Amniotic epithelial cell (primary cell): ENCODE measurements around the gene PAQR6.
A peak's percentile ranks its signal among the peaks of the same experiment; 100 is the strongest.

Source experiments
- DNase-seq: peaks from one replicate; pipeline ENCODE4 v3.0.0-alpha.2; 2010; ENCODE audit warnings: low read depth

Gene PAQR6, protein sequence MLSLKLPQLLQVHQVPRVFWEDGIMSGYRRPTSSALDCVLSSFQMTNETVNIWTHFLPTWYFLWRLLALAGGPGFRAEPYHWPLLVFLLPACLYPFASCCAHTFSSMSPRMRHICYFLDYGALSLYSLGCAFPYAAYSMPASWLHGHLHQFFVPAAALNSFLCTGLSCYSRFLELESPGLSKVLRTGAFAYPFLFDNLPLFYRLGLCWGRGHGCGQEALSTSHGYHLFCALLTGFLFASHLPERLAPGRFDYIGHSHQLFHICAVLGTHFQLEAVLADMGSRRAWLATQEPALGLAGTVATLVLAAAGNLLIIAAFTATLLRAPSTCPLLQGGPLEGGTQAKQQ

DNA sequence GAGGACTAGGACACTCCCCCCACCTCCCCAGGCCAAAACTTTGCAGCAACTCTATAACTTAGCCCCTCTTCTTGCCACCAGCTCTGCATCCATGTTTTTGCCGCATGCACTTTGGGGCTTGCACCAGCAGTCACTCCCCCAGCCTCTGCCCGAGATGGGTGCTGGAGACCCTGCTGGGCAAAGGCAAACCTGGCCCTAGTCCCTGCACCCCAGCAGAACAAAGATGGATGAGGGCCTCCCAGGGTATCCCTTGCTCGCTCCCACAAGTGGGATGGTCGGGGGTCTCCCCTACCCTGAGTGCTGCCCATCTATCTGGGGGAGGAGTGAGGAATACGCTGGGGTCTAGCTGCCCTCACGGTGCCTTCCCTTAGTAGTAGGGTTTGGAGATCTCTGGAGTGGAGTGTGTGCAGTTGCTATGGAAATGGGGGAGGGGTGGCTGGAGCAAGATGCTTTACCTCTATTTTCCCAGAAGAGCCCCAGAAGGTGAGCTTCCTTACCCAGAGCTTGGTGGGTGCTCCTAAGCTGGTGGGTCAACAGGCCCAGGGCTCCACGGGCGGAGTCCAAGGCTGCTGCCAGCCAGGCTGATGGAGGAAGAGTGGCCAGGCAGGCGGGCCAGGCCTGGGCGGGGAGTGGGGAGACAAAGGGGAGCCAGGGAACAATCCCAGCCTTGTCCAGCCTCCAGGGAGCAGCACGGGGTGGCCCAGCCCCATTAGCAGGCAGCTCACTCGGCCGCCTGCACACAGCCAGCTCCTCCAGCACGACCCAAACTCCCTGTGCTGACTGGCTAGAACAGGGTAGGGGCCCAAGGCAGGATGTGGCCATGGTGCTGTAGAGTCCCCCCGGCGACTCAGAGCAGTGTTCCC lies at the start of gene PAQR6:
Gene PAQR6, minus strand, starts transcription at position 597 of the 863 bp plus-strand sequence. CDS start 1,325 bp downstream, outside the sequence.
- no peak for DNase-seq

DNA sequence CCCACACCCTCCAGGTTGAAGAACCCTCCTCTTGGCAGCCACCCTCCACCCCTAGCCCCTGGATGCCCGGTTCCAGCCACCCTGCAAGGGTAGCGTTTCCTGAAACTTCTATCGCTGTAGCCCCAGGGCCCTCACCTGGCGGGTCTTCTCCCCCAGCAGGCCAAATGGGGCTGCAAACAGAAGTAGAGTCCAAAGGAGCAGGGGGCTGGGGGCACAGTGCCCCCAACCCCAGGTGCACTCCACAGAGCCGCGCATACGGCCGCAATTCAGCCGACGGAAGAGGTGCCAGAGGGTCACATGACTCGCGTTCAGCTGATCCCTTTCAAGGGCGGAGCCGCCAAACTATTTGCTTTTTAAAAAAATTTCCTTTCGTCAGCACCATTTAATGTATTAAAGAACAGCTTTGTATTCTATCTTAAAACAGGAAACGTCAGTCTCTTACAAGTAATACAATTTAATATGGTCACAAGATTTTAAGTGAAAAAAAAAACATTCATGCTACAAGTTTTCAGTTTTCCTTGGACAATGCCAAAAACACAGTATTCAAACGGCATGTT lies 47.6 kb upstream of the PAQR6 start, which contains the start of gene GLMP:
Gene GLMP, minus strand, starts transcription at position 289 of the 557 bp plus-strand sequence. Its CDS starts 34 bp downstream, at position 255.
- peak; percentile 61 for DNase-seq

DNA sequence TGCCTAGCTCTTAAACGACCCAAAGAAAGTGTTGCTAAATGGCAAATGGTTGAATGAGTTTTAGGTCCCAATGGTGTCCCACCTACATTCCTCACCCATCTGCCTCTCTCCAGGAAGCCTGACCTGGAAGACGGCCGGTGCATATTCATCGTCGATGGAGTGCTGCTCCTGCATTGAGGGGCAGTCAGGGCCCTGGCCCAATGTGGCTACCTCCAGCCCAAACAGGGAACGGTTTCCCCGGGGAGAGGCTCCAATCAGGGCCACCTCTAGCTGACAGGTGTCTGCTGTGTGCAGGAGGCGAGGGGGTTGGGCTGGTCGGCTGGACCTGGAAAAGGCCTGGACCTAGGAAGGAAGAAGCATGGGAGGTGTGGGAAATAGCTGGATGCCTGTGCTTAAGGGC lies 46.0 kb upstream of the PAQR6 start:
- DNase-seq, result no peak

DNA sequence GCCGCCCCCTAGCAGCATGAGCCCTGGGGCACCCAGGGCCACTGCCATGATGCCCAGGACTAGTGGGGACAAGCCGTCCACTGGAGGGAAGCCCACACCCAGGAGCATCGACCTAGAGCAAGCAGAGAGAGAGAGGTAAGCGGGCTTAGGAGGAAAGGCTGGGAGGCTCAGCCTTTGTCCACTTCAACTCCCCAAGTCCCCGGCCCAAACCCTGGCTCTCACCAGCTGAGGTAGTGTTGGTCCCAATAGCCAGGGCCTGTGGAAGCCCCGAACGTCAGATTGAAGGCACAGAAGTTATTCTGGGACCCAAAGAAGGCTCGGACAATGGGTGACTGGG lies 45.2 kb upstream of the PAQR6 start:
- no peak for DNase-seq

DNA sequence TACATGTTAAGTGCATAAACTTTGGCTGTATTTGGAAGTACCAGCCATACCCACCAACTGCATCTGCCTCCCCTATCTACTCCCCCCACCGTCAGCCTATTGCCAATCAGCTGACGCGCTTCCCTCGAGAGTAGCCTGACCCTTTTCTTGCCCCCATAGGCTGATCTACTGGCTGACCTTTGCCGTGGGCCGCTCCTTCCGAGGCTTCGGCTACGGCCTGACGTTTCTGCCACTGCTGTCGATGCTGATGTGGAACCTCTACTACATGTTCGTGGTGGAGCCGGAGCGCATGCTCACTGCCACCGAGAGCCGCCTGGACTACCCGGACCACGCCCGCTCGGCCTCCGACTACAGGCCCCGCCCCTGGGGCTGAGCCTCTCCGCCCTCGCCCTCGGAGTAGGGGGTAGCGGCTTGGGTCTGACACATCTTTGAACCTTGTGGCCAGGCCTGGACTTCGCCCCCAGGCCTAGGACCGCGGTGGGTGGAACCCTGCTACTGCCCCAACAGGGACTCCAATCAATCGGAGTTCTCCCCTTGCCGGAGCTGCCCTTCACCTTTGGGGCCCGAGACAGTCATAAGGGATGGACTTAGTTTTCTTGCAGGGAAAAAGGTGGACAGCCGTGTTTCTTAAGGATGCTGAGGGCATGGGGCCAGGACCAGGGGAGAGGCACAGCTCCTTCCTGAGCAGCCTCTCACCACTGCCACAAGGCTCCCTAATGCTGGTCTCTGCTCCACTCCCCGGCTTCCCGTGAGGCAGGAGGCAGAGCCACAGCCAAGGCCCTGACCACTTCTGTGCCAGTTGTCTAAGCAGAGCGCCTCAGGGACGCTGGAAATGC lies 43.6 kb upstream of the PAQR6 start:
- DNase-seq, result peak; percentile 83

DNA sequence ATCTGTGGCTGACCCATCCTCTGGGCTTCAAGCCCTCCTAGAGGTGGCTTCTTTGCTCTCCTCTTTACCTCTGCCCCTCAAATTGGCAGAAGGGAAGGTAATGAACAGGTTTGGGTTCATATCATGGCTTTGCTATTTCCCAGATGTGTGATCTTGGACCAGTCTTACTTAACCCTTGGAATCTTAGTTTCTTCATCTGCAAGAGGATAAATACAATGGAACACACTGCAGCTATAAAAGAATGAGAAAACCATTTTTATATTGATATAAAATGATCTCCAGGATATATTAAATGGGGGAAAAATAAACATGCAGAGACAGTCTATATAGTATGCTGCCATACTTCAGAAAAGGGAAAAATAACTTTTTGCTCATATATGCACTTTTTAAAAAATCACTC lies 42.0 kb upstream of the PAQR6 start:
- DNase-seq, result no peak

DNA sequence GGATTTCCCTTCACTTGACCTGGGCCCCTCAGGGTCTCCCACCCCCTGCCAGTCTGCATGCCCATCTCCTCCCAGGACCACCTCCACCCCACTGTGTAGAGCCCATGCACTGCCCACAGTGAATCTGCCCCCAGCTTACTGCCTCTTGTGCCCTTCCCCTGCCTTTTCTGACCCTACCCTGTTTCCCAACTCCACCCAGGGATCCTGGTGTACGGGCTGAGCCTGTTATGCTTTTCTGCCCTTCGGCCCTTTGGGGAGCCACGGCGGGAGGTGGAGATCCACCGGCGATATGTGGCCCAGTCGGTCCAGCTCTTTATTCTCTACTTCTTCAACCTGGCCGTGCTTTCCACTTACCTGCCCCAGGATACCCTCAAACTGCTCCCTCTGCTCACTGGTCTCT lies 38.2 kb upstream of the PAQR6 start:
- no peak for DNase-seq

DNA sequence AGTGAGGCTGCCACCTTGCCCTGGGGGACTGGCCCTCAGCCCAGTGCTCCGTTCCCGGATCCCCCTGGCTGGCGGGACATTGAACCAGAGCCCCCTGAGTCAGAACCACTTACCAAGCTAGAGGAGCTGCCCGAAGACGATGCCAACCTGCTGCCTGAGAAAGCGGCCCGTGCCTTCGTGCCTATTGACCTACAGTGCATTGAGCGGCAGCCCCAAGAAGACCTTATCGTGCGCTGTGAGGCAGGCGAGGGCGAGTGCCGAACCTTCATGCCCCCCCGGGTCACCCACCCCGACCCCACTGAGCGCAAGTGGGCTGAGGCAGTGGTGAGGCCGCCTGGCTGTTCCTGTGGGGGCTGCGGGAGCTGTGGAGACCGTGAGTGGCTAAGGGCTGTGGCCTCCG lies 37.6 kb upstream of the PAQR6 start:
- no peak for DNase-seq

DNA sequence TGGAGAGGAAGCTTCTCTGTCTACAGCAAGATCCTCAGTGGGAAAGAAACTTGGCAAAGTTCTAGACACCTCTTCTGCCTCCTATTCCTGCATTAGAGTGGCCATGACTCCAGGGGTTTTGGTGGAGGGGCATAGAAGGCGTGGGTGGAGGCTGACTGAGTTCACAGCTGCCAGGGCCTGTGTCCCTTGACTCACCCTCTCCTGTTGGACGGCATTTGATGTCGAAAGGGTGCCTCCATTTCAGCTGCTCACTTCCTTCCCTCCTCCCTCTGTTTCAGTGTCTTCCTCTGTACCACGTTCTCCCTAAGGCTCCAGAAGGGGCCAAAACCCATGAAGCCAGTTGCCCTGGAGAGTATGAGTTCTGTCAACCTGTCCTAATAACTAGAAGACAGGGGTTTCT lies 36.9 kb upstream of the PAQR6 start:
- no peak for DNase-seq

DNA sequence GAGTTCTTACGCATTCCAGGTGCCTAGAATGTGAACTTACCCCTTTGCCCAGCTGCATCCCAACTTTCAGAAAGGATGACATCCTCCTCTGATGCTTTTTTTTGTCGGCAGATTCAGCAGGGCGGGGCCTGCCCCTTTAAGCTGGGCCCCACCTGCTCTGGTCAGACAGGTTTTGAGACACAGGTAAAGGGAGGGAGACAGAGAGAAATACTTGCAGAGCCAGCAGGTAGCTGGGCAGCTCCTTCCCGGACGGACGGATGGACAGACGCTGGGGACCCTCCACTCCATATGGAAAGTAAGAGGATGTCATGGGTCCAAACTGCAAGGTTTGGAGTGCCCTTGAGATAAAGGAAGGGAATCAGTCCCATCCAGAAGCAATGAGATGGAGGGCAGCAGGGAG lies 36.3 kb upstream of the PAQR6 start, which contains the start of gene TMEM79:
Gene TMEM79, plus strand, starts transcription at position 214 of the 400 bp plus-strand sequence. CDS start 902 bp downstream, outside the sequence.
- no peak for DNase-seq

DNA sequence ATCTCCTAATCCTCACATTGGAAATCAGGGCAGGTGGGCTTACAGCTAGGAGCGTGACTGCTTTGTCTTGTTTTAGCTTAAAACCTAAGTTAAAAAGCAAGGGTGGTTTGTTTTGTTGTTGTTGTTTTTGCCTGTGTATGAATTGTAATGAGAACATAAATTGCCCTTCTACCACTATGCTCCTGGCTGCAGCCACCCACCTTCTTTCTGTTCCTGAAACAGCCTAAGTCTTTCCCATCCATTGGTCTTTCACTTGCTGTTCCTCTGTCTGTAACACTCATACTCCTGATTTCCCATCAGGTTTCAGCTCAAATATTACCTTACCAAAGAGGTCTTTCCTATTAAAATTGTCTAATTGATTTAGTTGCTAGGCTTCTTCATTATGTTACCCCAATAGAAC lies 35.7 kb upstream of the PAQR6 start:
- DNase-seq, result no peak

DNA sequence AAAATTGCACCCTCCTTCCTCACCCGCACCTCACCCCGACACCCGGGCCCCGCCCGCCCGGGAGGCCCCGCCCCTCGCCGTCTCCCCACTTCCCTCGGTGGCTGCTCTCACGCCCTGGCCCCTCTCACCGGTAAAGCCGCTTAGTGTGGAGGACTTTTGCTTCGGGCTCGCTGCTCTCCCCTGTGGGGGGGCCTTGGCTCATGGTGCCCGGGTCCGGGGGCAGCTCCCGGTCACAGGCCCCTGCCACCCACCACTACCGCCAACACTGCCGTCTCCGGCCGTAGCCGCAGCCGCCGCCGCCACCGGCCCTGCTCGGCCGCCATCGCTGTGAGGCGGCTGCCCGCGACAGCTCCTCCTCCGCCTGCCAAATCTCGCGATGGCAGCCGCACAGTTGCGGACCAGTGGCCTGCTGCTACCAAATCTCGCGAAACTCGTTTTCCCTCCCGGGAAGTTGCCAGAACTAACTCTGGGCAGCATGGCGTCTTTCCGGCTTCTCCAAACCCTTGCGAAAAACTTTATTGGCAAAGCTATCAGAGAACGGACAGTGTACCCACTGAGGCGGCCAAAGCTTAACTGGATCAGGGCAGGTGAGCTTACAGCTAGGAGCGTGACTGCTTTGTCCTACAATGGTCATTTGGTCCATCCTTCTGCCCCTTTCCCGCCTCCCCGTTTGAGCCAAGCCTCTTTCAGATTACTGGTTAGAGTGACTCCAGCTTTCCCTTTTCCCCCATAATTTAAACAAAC lies 34.8 kb upstream of the PAQR6 start, which contains the start of gene SMG5:
Gene SMG5, minus strand, starts transcription at position 347 of the 744 bp plus-strand sequence. Its CDS starts 145 bp downstream, at position 202.
- DNase-seq, result peak; percentile 99

DNA sequence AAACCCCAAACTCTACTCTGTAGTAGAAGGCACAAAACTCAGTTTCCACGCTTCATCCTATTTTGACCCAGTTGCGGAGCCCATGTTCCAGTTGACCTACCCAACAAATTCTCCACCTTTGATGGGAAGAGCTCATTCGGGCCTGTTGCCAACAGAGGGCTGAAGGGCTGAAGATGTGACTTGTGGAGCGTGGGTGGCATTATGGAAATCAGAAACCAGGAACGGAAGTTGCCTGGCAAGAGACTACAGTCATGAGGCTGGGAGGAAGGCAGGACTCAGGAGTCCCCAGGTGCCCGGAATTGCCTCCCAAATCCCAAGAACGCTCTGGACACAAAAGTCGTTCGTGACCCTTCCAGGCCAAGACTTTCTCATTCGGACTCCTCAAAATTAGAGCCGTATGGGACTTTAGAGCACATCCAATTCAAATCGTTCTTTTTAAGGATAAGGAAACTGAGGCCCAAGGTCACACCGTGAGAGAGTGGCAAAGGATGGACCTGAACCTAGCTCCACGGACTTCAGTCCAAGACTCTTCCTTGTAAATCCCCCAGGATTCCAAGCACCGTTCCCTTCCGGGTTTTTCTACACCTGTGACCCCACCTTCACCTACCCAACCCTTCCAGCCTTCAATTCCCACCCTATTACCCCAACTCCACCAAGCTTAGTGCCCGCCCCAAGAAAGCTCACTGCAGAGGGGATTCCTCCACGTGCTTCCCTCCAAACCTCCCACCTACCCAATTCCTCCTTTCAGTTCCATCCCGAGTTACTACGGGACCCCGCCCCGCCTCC lies 34.0 kb upstream of the PAQR6 start:
- no peak for DNase-seq

DNA sequence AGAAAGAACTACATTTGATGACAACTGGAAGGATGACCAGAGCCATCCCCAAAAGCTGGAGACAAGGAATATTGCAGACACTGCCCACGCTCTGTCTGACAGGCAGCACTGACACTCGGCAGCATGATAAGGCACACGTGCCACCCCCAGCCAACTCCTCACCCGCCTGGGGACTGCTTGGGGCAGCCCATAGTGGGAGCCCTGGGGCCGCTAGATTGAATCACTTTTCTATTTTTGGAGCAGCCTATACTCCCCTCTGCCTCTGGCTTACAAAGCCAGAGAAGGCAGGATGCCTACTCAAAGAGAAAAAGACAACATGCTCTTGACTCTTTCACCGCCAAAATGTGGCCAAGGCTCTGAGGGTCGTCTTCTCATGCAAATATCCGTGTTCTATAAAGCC lies 33.4 kb upstream of the PAQR6 start:
- DNase-seq, result peak; percentile 31

DNA sequence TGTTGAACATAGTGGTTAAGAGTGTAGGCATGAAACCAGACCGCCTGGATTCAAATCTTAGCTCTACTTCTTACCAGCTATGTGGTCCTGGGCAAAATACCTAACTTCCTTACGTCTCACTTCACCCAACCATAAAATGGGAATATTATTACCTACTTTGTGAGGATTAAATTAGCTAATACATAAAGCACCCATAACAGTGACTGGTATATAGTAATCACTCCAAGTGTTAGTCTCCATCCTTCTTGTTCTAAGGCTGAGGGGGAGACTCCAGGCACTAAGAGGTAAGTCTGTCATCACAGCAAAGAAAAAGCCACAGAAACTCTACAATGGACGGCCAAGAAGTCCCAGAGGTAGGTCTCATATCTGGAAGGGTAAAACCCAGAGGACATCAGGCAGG lies 32.0 kb upstream of the PAQR6 start:
- no peak for DNase-seq

DNA sequence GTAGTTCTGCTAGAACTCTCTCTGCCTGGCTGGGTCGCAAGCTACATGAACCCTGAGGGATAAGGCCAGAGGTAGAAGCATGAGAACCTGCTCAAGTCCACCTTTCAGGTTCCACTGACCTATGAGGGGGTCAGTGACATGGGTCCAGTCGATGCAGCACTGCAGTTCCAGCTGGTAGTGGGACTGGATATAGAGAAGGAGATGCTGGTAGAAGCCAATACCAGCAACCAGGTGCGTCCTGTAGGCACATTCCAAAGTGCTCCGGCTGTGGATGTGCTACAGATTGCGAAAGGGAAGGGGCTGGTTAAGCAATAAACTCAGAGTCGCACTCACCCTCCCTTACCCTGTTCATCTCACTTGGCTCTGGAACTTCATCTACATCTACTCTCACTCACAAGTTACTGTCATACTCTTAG lies 29.1 kb upstream of the PAQR6 start:
- DNase-seq, result peak; percentile 80

DNA sequence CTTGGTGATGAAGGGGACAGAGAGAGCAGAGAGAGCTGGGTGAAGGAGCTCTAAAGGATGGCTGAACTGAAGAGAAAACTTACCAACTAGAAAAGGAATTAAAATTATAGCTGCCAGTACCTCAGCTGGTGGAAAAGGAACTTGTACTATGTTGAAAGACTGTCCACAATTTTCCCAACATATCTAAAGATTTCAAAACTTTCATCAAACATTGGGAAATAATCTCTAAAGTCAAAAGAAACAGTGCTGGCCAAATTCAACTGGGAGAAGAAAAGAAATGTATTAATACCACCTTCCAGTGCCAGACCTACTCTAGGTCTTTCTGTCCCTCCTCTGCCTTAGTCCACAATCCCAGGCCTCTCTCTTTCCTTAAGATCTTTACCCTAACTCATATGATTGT lies 28.7 kb upstream of the PAQR6 start:
- DNase-seq, result peak; percentile 82

DNA sequence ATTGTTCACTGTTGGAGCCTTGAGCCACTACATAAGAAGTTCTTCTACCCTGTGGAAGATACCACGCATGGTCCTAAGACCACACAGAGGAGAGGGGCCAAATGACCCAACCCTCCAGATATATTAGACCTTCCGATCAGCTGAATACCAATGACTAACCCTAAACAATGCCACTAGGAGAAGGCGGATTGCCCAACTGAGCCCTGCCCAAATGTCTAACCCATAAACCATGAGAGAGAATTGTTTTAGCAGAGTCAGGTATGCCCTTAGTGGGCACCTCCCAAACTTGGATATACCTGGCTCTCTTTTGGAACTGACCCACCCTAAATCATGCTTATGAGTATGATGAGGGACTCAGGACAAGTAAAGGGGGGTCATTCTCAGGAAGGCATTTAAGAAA lies 22.5 kb upstream of the PAQR6 start:
- no peak for DNase-seq

DNA sequence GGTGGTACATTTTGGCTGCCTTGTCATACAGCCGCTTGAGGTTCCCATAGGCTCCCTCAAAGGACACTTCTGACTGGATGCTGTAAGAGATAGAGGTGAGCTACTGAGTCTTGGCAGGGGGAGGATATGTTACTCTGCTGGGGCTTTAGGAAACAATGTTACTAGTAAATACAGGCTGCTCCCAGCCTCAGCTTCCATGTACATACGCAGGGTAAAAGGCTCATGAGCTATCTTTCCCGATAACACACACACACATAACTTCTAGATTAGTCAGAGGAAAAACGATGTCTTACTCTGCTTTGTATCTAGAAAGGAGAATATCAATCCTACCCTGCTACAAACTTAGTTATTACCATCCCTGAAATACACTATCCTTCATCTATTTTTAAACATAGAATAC lies 20.5 kb upstream of the PAQR6 start:
- peak; percentile 85 for DNase-seq

DNA sequence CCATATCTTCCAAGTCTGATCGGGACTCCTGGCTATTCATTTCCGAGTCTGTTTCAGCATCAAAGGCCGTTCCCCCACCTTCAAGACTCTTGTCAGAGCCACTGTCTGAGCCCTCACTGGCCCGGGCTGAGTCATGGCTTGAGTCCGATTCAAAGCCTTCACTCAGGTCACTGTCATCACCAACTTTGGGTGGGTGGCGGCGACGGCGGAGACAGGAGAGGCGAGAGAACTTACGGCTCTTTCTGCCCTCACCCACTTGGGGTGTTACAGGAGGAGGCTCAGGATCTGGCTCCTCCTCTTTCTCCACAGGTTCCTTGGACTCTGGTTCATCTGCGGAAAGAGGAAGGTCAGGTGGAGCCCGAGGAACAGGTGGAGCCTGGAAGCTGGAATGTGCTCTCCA lies 18.2 kb upstream of the PAQR6 start:
- no peak for DNase-seq
